Measurements from ENCODE around the gene UBL3.

Gene UBL3

DNA sequence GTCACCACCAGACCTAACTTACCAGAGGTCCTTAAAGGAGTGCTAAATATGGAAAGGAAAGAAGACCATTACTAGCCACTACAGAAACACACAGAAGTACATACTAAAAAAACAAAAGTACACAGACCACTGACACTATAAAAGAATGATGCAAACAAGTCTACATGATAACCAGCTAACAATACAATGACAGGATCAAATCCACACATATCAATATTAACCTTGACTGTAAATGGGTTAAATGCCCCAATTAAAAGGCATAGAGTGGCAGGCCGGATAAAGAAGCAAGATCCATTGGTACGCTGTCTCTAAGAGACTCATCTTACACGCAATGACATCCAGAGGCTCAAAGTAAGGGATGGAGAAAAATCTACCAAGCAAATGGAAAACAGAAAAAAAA, 47.2 kb downstream of the UBL3 start:
- no peaks in the 10 kb centered on the region for H3K27me3 Mint-ChIP-seq
- H3K27ac Mint-ChIP-seq: no peak overlapping the region
- H3K36me3 Mint-ChIP-seq: no peaks in the 10 kb centered on the region
- H3K9me3 Mint-ChIP-seq: no peaks in the 10 kb centered on the region
- no peak overlapping the region for H3K4me3 Mint-ChIP-seq
- H3K4me1 Mint-ChIP-seq: peaks cover 27% of the 10 kb centered on the region

DNA sequence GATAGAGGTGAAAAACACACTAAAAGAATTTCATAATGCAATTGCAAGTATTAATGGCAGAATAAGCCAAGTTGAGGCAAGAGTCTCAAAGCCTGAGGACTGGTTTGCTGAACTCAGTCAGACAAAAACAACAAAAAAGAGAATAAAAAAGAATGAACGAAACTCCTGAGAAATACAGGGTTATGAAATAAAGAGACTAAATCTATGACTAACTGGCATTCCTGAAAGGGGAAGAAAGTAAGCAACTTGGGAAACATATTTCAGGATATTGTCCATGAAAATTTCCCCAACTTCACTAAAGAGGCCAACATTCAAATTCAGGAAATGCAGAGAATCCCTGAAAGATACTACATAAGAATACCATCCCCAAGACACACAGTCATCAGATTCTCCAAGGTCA, 47.8 kb downstream of the UBL3 start:
- peaks cover 29% of the 10 kb centered on the region for H3K4me1 Mint-ChIP-seq
- no peak overlapping the region for H3K27ac Mint-ChIP-seq
- H3K36me3 Mint-ChIP-seq: no peaks in the 10 kb centered on the region
- H3K9me3 Mint-ChIP-seq: no peaks in the 10 kb centered on the region
- no peak overlapping the region for H3K4me3 Mint-ChIP-seq
- H3K27me3 Mint-ChIP-seq: no peaks in the 10 kb centered on the region

GRCh38 chr13:29801737-29802305, 48.6 kb downstream of the UBL3 start:
- H3K36me3 Mint-ChIP-seq: no peaks in the 10 kb centered on the region
- no peaks in the 10 kb centered on the region for H3K9me3 Mint-ChIP-seq
- peaks cover 30% of the 10 kb centered on the region for H3K4me1 Mint-ChIP-seq
- no peaks in the 10 kb centered on the region for H3K27me3 Mint-ChIP-seq
- H3K27ac Mint-ChIP-seq: no peak overlapping the region
- no peak overlapping the region for H3K4me3 Mint-ChIP-seq

- Mint-ChIP-seq H3K4me3 (no peak overlapping the region), H3K4me1 (peaks cover 23% of the 10 kb centered on the region), H3K27me3 (no peaks in the 10 kb centered on the region), H3K36me3 (no peaks in the 10 kb centered on the region), H3K9me3 (no peaks in the 10 kb centered on the region), H3K27ac (no peak overlapping the region)
Observed at GRCh38 chr13:29801102-29801501, 49.3 kb downstream of the UBL3 start.

DNA sequence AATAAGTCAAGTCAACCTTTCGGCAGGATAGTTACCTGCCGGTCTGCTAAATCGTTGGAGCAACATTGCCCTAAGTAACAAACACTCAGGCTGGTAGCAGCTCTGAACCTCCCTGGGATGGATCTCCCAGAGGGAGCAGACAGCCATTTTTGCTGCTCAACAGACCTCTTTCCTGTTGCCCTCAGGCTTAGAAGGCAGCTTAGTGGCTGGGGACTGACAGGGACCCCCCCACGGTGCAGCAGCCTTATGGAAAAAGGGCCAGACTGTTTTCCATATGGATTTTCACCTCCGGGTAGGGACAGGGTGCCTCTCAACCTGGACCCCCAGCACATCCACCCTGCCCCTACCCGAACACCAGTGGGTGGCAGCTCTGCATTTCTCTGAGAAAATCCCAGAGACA, 49.7 kb downstream of the UBL3 start:
- no peaks in the 10 kb centered on the region for H3K27me3 Mint-ChIP-seq
- no peak overlapping the region for H3K4me3 Mint-ChIP-seq
- no peaks in the 10 kb centered on the region for H3K9me3 Mint-ChIP-seq
- H3K4me1 Mint-ChIP-seq: peaks cover 22% of the 10 kb centered on the region
- H3K27ac Mint-ChIP-seq: no peak overlapping the region
- H3K36me3 Mint-ChIP-seq: no peaks in the 10 kb centered on the region

- Mint-ChIP-seq H3K27ac (no peak overlapping the region), H3K27me3 (no peaks in the 10 kb centered on the region), H3K36me3 (no peaks in the 10 kb centered on the region), H3K4me3 (no peak overlapping the region), H3K4me1 (peaks cover 28% of the 10 kb centered on the region), H3K9me3 (no peaks in the 10 kb centered on the region)
Observed at GRCh38 chr13:29799041-29799440, 51.4 kb downstream of the UBL3 start.

DNA sequence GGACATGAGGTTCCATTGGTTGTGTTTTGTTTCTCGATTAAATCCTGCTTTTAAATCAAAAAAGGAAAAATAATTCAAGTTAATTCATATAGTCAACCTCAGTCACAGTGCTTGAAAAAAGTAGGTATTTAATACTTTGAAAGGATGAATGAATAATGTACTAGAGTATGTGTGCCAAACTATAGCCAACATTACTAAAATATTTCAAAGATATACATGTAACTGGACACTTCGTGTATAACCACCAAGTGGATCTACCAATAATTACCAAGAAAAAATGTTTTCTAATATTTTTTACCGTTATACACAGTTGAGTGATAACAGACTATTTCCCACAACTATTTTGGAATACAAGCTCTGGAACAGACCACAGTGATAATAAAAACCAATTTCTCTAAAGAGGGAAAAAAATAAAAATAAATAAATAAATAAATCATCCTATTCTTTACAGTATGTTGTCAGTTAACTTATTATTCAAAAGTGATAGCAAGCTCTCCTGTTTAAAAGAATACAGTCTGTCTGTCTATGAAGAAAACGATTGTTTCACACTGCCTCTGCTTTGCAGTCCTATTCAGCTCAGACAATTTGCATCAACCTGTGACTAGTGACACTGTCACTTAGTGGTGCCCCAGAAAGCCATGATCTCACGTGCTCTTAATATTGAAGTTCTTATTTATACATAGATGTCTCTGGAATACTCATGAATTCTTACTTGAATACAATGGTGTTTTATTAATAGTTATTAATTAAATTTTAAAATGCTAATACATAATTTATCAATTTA, 58.2 kb downstream of the UBL3 start:
- peaks cover 1% of the 10 kb centered on the region for H3K36me3 Mint-ChIP-seq
- no peak overlapping the region for H3K27ac Mint-ChIP-seq
- H3K9me3 Mint-ChIP-seq: no peaks in the 10 kb centered on the region
- no peak overlapping the region for H3K4me3 Mint-ChIP-seq
- H3K4me1 Mint-ChIP-seq: peaks cover 44% of the 10 kb centered on the region
- H3K27me3 Mint-ChIP-seq: no peaks in the 10 kb centered on the region

- Mint-ChIP-seq H3K4me1 (peaks cover 43% of the 10 kb centered on the region), H3K9me3 (no peaks in the 10 kb centered on the region), H3K36me3 (peaks cover 1% of the 10 kb centered on the region), H3K27me3 (no peaks in the 10 kb centered on the region), H3K27ac (no peak overlapping the region), H3K4me3 (no peak overlapping the region)
Observed at GRCh38 chr13:29791508-29791907, 58.9 kb downstream of the UBL3 start.

DNA sequence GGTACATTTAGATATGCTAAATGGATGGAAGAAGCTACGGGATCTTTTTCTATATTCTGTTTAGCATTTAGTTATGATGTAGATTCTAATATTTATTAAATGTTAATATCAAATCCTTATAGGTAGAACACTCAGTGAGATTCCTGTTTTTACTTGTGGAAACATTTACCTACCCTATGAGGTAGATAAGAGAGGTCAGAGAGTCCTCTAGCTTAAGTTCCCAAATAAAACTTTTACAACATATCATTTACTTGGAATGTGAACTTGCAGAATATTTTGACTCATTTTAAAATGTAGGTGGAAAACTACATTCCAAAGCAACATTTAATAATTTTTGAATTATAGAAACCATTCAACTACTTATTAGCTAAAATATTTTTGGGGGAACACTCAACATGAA, 63.7 kb downstream of the UBL3 start:
- no peaks in the 10 kb centered on the region for H3K27me3 Mint-ChIP-seq
- H3K9me3 Mint-ChIP-seq: no peaks in the 10 kb centered on the region
- peaks cover 1% of the 10 kb centered on the region for H3K36me3 Mint-ChIP-seq
- H3K4me3 Mint-ChIP-seq: no peak overlapping the region
- no peak overlapping the region for H3K27ac Mint-ChIP-seq
- H3K4me1 Mint-ChIP-seq: peaks cover 50% of the 10 kb centered on the region

- peaks cover 43% of the 10 kb centered on the region for H3K4me1 Mint-ChIP-seq
- peak overlapping the region; percentile 65 for H3K27ac Mint-ChIP-seq
- H3K4me3 Mint-ChIP-seq: peak overlapping the region; percentile 9
- no peaks in the 10 kb centered on the region for H3K9me3 Mint-ChIP-seq
- H3K36me3 Mint-ChIP-seq: peaks cover 1% of the 10 kb centered on the region
- H3K27me3 Mint-ChIP-seq: no peaks in the 10 kb centered on the region
Observed at GRCh38 chr13:29785978-29786377, 64.4 kb downstream of the UBL3 start.

- H3K27ac Mint-ChIP-seq: no peak overlapping the region
- H3K4me1 Mint-ChIP-seq: peaks cover 30% of the 10 kb centered on the region
- no peaks in the 10 kb centered on the region for H3K36me3 Mint-ChIP-seq
- no peaks in the 10 kb centered on the region for H3K27me3 Mint-ChIP-seq
- H3K4me3 Mint-ChIP-seq: no peak overlapping the region
- no peaks in the 10 kb centered on the region for H3K9me3 Mint-ChIP-seq
Observed at GRCh38 chr13:29782798-29783197, 67.6 kb downstream of the UBL3 start.

DNA sequence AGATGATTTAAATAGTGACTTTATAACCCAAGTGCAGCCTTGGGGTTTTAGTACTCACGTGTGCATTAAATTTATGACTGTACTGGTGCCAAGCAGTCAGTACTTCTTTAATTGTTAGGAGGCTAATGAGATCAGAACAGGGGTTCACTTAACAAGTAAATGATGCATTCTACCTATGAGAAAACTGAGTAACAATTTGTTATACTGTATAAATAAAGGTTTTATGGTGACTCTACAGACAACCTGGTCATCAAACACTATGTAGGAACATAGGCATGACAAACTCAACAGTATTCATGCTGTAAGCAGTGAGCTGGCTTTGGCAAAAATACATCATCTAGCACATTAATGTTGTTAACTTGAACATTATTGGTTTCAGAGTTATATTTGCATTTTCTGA, 75.6 kb downstream of the UBL3 start:
- peaks cover 17% of the 10 kb centered on the region for H3K4me1 Mint-ChIP-seq
- H3K27me3 Mint-ChIP-seq: no peaks in the 10 kb centered on the region
- H3K36me3 Mint-ChIP-seq: peaks cover 2% of the 10 kb centered on the region
- H3K4me3 Mint-ChIP-seq: no peak overlapping the region
- no peak overlapping the region for H3K27ac Mint-ChIP-seq
- no peaks in the 10 kb centered on the region for H3K9me3 Mint-ChIP-seq

- H3K27ac Mint-ChIP-seq: no peak overlapping the region
- H3K4me3 Mint-ChIP-seq: no peak overlapping the region
- H3K36me3 Mint-ChIP-seq: peaks cover 5% of the 10 kb centered on the region
- H3K9me3 Mint-ChIP-seq: no peaks in the 10 kb centered on the region
- H3K27me3 Mint-ChIP-seq: no peaks in the 10 kb centered on the region
- peaks cover 12% of the 10 kb centered on the region for H3K4me1 Mint-ChIP-seq
Observed at GRCh38 chr13:29771247-29771646, 79.2 kb downstream of the UBL3 start.

- H3K9me3 Mint-ChIP-seq: no peaks in the 10 kb centered on the region
- H3K36me3 Mint-ChIP-seq: peaks cover 3% of the 10 kb centered on the region
- H3K4me1 Mint-ChIP-seq: peaks cover 19% of the 10 kb centered on the region
- no peak overlapping the region for H3K4me3 Mint-ChIP-seq
- H3K27me3 Mint-ChIP-seq: no peaks in the 10 kb centered on the region
- H3K27ac Mint-ChIP-seq: no peak overlapping the region
Observed at GRCh38 chr13:29767006-29767405, 83.4 kb downstream of the UBL3 start.

GRCh38 chr13:29763436-29764180, 86.8 kb downstream of the UBL3 start:
- Mint-ChIP-seq H3K36me3 (peaks cover 3% of the 10 kb centered on the region), H3K4me3 (no peak overlapping the region), H3K9me3 (peaks cover 6% of the 10 kb centered on the region), H3K4me1 (peaks cover 27% of the 10 kb centered on the region), H3K27me3 (no peaks in the 10 kb centered on the region), H3K27ac (peak overlapping the region; percentile 31)

DNA sequence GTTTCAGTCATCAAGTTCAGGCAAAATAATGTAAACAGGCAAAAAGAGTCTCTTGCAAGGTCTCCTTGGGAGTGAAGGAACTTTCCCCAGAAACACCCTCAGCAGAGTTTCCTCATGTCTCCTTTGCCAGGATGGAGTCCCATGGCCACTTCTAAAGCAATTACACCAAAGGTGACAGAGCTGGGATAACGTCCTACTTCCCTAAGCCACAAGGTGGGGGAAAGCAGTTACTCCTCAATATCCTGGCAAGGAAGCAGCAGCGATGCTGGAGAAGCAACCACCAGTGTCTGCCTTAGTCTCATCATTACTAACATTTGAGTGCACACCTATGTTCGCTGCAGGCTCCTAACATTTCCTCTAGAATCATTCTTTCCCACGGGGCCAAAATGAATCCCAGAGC, 88.6 kb downstream of the UBL3 start:
- Mint-ChIP-seq H3K9me3 (peaks cover 6% of the 10 kb centered on the region), H3K4me3 (no peak overlapping the region), H3K36me3 (peaks cover 1% of the 10 kb centered on the region), H3K4me1 (peaks cover 30% of the 10 kb centered on the region), H3K27me3 (no peaks in the 10 kb centered on the region), H3K27ac (no peak overlapping the region)

All from activated naive CD4-positive, alpha-beta T cell treated with anti-CD3 and anti-CD28 coated beads, Interleukin-2, amount 50 U/mL, for 24 hours (primary cell).